ENCODE data around the gene STXBP6. TPM values are rescaled to one million over a fixed set of nuclear protein-coding genes. Genes with fewer than 3 reads are reported as not detected.

STXBP6 gene
- total RNA-seq, 1 donor from 2014 or later, result not detected

- Mint-ChIP-seq H3K4me1 (ENCODE audit: low read depth) (no peaks in the 10 kb centered on the region), H3K27ac (no peak overlapping the region), H3K9me3 (no peaks in the 10 kb centered on the region), H3K27me3 (ENCODE audit: low read depth) (no peaks in the 10 kb centered on the region), H3K36me3 (ENCODE audit: low read depth) (no peaks in the 10 kb centered on the region), H3K4me3 (ENCODE audit: low read depth) (no peak overlapping the region)
- DNase-seq (ENCODE audit: low spot score), result no peak
- intact Hi-C loops (cut with micrococcal nuclease), result no loop called here
These were observed 17.7 kb downstream of the STXBP6 start for GRCh38 chr14:25032092-25032784.

GRCh38 chr14:25026476-25027137 is 23.3 kb downstream of the STXBP6 start:
- Mint-ChIP-seq H3K9me3 (no peaks in the 10 kb centered on the region), H3K4me3 (ENCODE audit: low read depth) (no peak overlapping the region), H3K36me3 (ENCODE audit: low read depth) (no peaks in the 10 kb centered on the region), H3K27ac (no peak overlapping the region), H3K27me3 (ENCODE audit: low read depth) (no peaks in the 10 kb centered on the region), H3K4me1 (ENCODE audit: low read depth) (no peaks in the 10 kb centered on the region)
- intact Hi-C loops (cut with micrococcal nuclease), result no loop called here
- DNase-seq (ENCODE audit: low spot score), result no peak

GRCh38 chr14:25019892-25020291 is 30.1 kb downstream of the STXBP6 start:
- Mint-ChIP-seq H3K4me1 (ENCODE audit: low read depth) (no peaks in the 10 kb centered on the region), H3K27me3 (ENCODE audit: low read depth) (no peaks in the 10 kb centered on the region), H3K9me3 (no peaks in the 10 kb centered on the region), H3K27ac (no peak overlapping the region), H3K36me3 (ENCODE audit: low read depth) (no peaks in the 10 kb centered on the region), H3K4me3 (ENCODE audit: low read depth) (no peak overlapping the region)
- intact Hi-C loops (cut with micrococcal nuclease), result no loop called here
- no peak for DNase-seq (ENCODE audit: low spot score)

GRCh38 chr14:25017562-25017961 is 32.4 kb downstream of the STXBP6 start:
- no peak for DNase-seq (ENCODE audit: low spot score)
- H3K4me1 Mint-ChIP-seq (ENCODE audit: low read depth), result no peaks in the 10 kb centered on the region
- no peaks in the 10 kb centered on the region for H3K9me3 Mint-ChIP-seq
- no peaks in the 10 kb centered on the region for H3K27me3 Mint-ChIP-seq (ENCODE audit: low read depth)
- no peak overlapping the region for H3K27ac Mint-ChIP-seq
- no peak overlapping the region for H3K4me3 Mint-ChIP-seq (ENCODE audit: low read depth)
- intact Hi-C loops (cut with micrococcal nuclease), result no loop called here
- H3K36me3 Mint-ChIP-seq (ENCODE audit: low read depth), result no peaks in the 10 kb centered on the region

GRCh38 chr14:25015761-25016160 is 34.2 kb downstream of the STXBP6 start:
- Mint-ChIP-seq H3K27me3 (ENCODE audit: low read depth) (no peaks in the 10 kb centered on the region), H3K9me3 (no peaks in the 10 kb centered on the region), H3K36me3 (ENCODE audit: low read depth) (no peaks in the 10 kb centered on the region), H3K4me3 (ENCODE audit: low read depth) (no peak overlapping the region), H3K27ac (no peak overlapping the region), H3K4me1 (ENCODE audit: low read depth) (no peaks in the 10 kb centered on the region)
- DNase-seq (ENCODE audit: low spot score), result no peak
- intact Hi-C loops (cut with micrococcal nuclease), result no loop called here

GRCh38 chr14:25014440-25014839 is 35.5 kb downstream of the STXBP6 start:
- Mint-ChIP-seq H3K27ac (no peak overlapping the region), H3K4me1 (ENCODE audit: low read depth) (no peaks in the 10 kb centered on the region), H3K4me3 (ENCODE audit: low read depth) (no peak overlapping the region), H3K9me3 (no peaks in the 10 kb centered on the region), H3K36me3 (ENCODE audit: low read depth) (no peaks in the 10 kb centered on the region), H3K27me3 (ENCODE audit: low read depth) (no peaks in the 10 kb centered on the region)
- intact Hi-C loops (cut with micrococcal nuclease), result no loop called here
- no peak for DNase-seq (ENCODE audit: low spot score)

- H3K4me3 Mint-ChIP-seq (ENCODE audit: low read depth), result no peak overlapping the region
- no peaks in the 10 kb centered on the region for H3K9me3 Mint-ChIP-seq
- no peak overlapping the region for H3K27ac Mint-ChIP-seq
- no peaks in the 10 kb centered on the region for H3K36me3 Mint-ChIP-seq (ENCODE audit: low read depth)
- H3K4me1 Mint-ChIP-seq (ENCODE audit: low read depth), result no peaks in the 10 kb centered on the region
- intact Hi-C loops (cut with micrococcal nuclease), result no loop called here
- H3K27me3 Mint-ChIP-seq (ENCODE audit: low read depth), result no peaks in the 10 kb centered on the region
- DNase-seq (ENCODE audit: low spot score), result no peak
These were observed 38.9 kb downstream of the STXBP6 start for GRCh38 chr14:25011095-25011494.

GRCh38 chr14:25010471-25010870 is 39.5 kb downstream of the STXBP6 start:
- H3K9me3 Mint-ChIP-seq, result no peaks in the 10 kb centered on the region
- no peak for DNase-seq (ENCODE audit: low spot score)
- no peak overlapping the region for H3K27ac Mint-ChIP-seq
- no peaks in the 10 kb centered on the region for H3K4me1 Mint-ChIP-seq (ENCODE audit: low read depth)
- H3K36me3 Mint-ChIP-seq (ENCODE audit: low read depth), result no peaks in the 10 kb centered on the region
- no peak overlapping the region for H3K4me3 Mint-ChIP-seq (ENCODE audit: low read depth)
- intact Hi-C loops (cut with micrococcal nuclease), result no loop called here
- H3K27me3 Mint-ChIP-seq (ENCODE audit: low read depth), result no peaks in the 10 kb centered on the region

- Mint-ChIP-seq H3K9me3 (no peaks in the 10 kb centered on the region), H3K4me3 (ENCODE audit: low read depth) (no peak overlapping the region), H3K27ac (no peak overlapping the region), H3K27me3 (ENCODE audit: low read depth) (no peaks in the 10 kb centered on the region), H3K4me1 (ENCODE audit: low read depth) (no peaks in the 10 kb centered on the region), H3K36me3 (ENCODE audit: low read depth) (no peaks in the 10 kb centered on the region)
- no peak for DNase-seq (ENCODE audit: low spot score)
- intact Hi-C loops (cut with micrococcal nuclease), result no loop called here
These were observed 40.1 kb downstream of the STXBP6 start for GRCh38 chr14:25009891-25010290.

GRCh38 chr14:25007832-25008231 is 42.1 kb downstream of the STXBP6 start:
- H3K4me3 Mint-ChIP-seq (ENCODE audit: low read depth), result no peak overlapping the region
- H3K4me1 Mint-ChIP-seq (ENCODE audit: low read depth), result no peaks in the 10 kb centered on the region
- intact Hi-C loops (cut with micrococcal nuclease), result no loop called here
- no peaks in the 10 kb centered on the region for H3K36me3 Mint-ChIP-seq (ENCODE audit: low read depth)
- H3K27me3 Mint-ChIP-seq (ENCODE audit: low read depth), result no peaks in the 10 kb centered on the region
- H3K9me3 Mint-ChIP-seq, result no peaks in the 10 kb centered on the region
- DNase-seq (ENCODE audit: low spot score), result no peak
- no peak overlapping the region for H3K27ac Mint-ChIP-seq

- Mint-ChIP-seq H3K27me3 (ENCODE audit: low read depth) (no peaks in the 10 kb centered on the region), H3K27ac (no peak overlapping the region), H3K4me1 (ENCODE audit: low read depth) (no peaks in the 10 kb centered on the region), H3K9me3 (no peaks in the 10 kb centered on the region), H3K36me3 (ENCODE audit: low read depth) (no peaks in the 10 kb centered on the region), H3K4me3 (ENCODE audit: low read depth) (no peak overlapping the region)
- intact Hi-C loops (cut with micrococcal nuclease), result no loop called here
- no peak for DNase-seq (ENCODE audit: low spot score)
These were observed 42.8 kb downstream of the STXBP6 start for GRCh38 chr14:25006961-25007795.

- no peak overlapping the region for H3K4me3 Mint-ChIP-seq (ENCODE audit: low read depth)
- H3K27ac Mint-ChIP-seq, result no peak overlapping the region
- H3K4me1 Mint-ChIP-seq (ENCODE audit: low read depth), result no peaks in the 10 kb centered on the region
- H3K27me3 Mint-ChIP-seq (ENCODE audit: low read depth), result no peaks in the 10 kb centered on the region
- no peaks in the 10 kb centered on the region for H3K36me3 Mint-ChIP-seq (ENCODE audit: low read depth)
- H3K9me3 Mint-ChIP-seq, result no peaks in the 10 kb centered on the region
- intact Hi-C loops (cut with micrococcal nuclease), result no loop called here
- DNase-seq (ENCODE audit: low spot score), result no peak
These were observed 43.9 kb downstream of the STXBP6 start for GRCh38 chr14:25006031-25006430.

- no peaks in the 10 kb centered on the region for H3K9me3 Mint-ChIP-seq
- H3K4me1 Mint-ChIP-seq (ENCODE audit: low read depth), result no peaks in the 10 kb centered on the region
- no peaks in the 10 kb centered on the region for H3K27me3 Mint-ChIP-seq (ENCODE audit: low read depth)
- intact Hi-C loops (cut with micrococcal nuclease), result no loop called here
- no peak for DNase-seq (ENCODE audit: low spot score)
- H3K36me3 Mint-ChIP-seq (ENCODE audit: low read depth), result no peaks in the 10 kb centered on the region
- H3K4me3 Mint-ChIP-seq (ENCODE audit: low read depth), result no peak overlapping the region
- H3K27ac Mint-ChIP-seq, result no peak overlapping the region
These were observed 45.5 kb downstream of the STXBP6 start for GRCh38 chr14:25004389-25004809.
